Progenitor cell of endocrine pancreas (in vitro differentiated cells): ENCODE results near the gene SLC4A3. TPM values are rescaled to one million over a fixed set of nuclear protein-coding genes. Genes with fewer than 3 reads are reported as not detected.
"Not testable (repeated sequence)": the region's sequence is repeated elsewhere in the genome, so short reads cannot be mapped to it uniquely, and the experiment has no call there.

Source experiments
- DNase-seq: peaks from one replicate; pipeline ENCODE4 v3.0.0; 2021; ENCODE audit warnings: low spot score; ENCODE audit not compliant: unreplicated experiment
- H3K27ac Mint-ChIP-seq: 2 replicates; pipeline ENCODE4 v1.8.0; 2021; ENCODE audit warnings: mild to moderate bottlenecking, moderate library complexity, mixed read lengths
- H3K27me3 Mint-ChIP-seq: 2 replicates; pipeline ENCODE4 v1.8.0; 2021; ENCODE audit warnings: mixed read lengths
- H3K36me3 Mint-ChIP-seq: 2 replicates; pipeline ENCODE4 v1.8.0; 2022; ENCODE audit warnings: mixed read lengths; ENCODE audit not compliant: insufficient read depth
- H3K4me1 Mint-ChIP-seq: 2 replicates; pipeline ENCODE4 v1.8.0; 2021; ENCODE audit warnings: low read depth, mixed read lengths
- H3K4me3 Mint-ChIP-seq: 2 replicates; pipeline ENCODE4 v1.8.0; 2021; ENCODE audit warnings: low read depth, mild to moderate bottlenecking, moderate library complexity, mixed read lengths
- H3K9me3 Mint-ChIP-seq: 2 replicates; pipeline ENCODE4 v1.8.0; 2021; ENCODE audit warnings: low read depth, mixed read lengths
- CTCF ChIP-seq: fragments of 200-600 bp; sonication (generic); IDR thresholded peaks from one replicate; pipeline ENCODE4 v1.5.0; 2021; ENCODE audit warnings: antibody characterized with exemption, mild to moderate bottlenecking; ENCODE audit not compliant: unreplicated experiment
- total RNA-seq: library from RNA; stranded (reverse); gene quantifications from 2 replicates; pipeline ENCODE4 v1.2.1, GENCODE V29; 2021

Gene SLC4A3
- total RNA-seq, 1 donor from 2014 or later = 17.0 TPM

- H3K4me1 Mint-ChIP-seq = peaks cover 5% of the 10 kb centered on the region
- DNase-seq = no peak
- no peaks in the 10 kb centered on the region for H3K36me3 Mint-ChIP-seq
- no peak overlapping the region for H3K4me3 Mint-ChIP-seq
- H3K27me3 Mint-ChIP-seq = peaks cover 28% of the 10 kb centered on the region
- no peak for TF ChIP-seq CTCF
- H3K27ac Mint-ChIP-seq = no peak overlapping the region
- peaks cover 6% of the 10 kb centered on the region for H3K9me3 Mint-ChIP-seq
These were observed 20.7 kb downstream of the SLC4A3 start for GRCh38 chr2:219648176-219648575.

GRCh38 chr2:219648963-219649362, 21.5 kb downstream of the SLC4A3 start:
- peaks cover 5% of the 10 kb centered on the region for H3K4me1 Mint-ChIP-seq

GRCh38 chr2:219650426-219651248, 23.2 kb downstream of the SLC4A3 start:
- peaks cover under 1% of the 10 kb centered on the region for H3K4me1 Mint-ChIP-seq
- H3K27ac Mint-ChIP-seq = no peak overlapping the region
- H3K4me3 Mint-ChIP-seq = no peak overlapping the region
- TF ChIP-seq CTCF = no peak
- H3K36me3 Mint-ChIP-seq = no peaks in the 10 kb centered on the region
- peaks cover 18% of the 10 kb centered on the region for H3K27me3 Mint-ChIP-seq
- DNase-seq = no peak
- H3K9me3 Mint-ChIP-seq = peaks cover 6% of the 10 kb centered on the region

More at GRCh38 chr2:219648963-219649362, 21.5 kb downstream of the SLC4A3 start:
- H3K9me3 Mint-ChIP-seq = peaks cover 6% of the 10 kb centered on the region
- no peaks in the 10 kb centered on the region for H3K36me3 Mint-ChIP-seq
- TF ChIP-seq CTCF = no peak
- no peak for DNase-seq
- H3K27me3 Mint-ChIP-seq = peaks cover 20% of the 10 kb centered on the region
- no peak overlapping the region for H3K4me3 Mint-ChIP-seq
- no peak overlapping the region for H3K27ac Mint-ChIP-seq

- Mint-ChIP-seq H3K27me3 (peaks cover 20% of the 10 kb centered on the region), H3K9me3 (peaks cover 11% of the 10 kb centered on the region)
- H3K36me3 Mint-ChIP-seq, H3K27ac Mint-ChIP-seq, H3K4me3 Mint-ChIP-seq, H3K4me1 Mint-ChIP-seq, DNase-seq: not testable (repeated sequence)
These were observed 24.2 kb downstream of the SLC4A3 start for GRCh38 chr2:219651656-219652055.

- Mint-ChIP-seq H3K9me3 (peaks cover 19% of the 10 kb centered on the region), H3K4me1 (no peaks in the 10 kb centered on the region), H3K36me3 (no peaks in the 10 kb centered on the region), H3K4me3 (no peak overlapping the region), H3K27me3 (peaks cover 18% of the 10 kb centered on the region), H3K27ac (no peak overlapping the region)
- no peak for DNase-seq
- no peak for TF ChIP-seq CTCF
These were observed 29.1 kb downstream of the SLC4A3 start for GRCh38 chr2:219656526-219656925.
